Amniotic epithelial cell (primary cell): Measurements from ENCODE around the gene HSD3B7.

Experiments used
- DNase-seq: peaks from one replicate; pipeline ENCODE4 v3.0.0-alpha.2; 2010; ENCODE audit warnings: low read depth

HSD3B7 gene

DNA sequence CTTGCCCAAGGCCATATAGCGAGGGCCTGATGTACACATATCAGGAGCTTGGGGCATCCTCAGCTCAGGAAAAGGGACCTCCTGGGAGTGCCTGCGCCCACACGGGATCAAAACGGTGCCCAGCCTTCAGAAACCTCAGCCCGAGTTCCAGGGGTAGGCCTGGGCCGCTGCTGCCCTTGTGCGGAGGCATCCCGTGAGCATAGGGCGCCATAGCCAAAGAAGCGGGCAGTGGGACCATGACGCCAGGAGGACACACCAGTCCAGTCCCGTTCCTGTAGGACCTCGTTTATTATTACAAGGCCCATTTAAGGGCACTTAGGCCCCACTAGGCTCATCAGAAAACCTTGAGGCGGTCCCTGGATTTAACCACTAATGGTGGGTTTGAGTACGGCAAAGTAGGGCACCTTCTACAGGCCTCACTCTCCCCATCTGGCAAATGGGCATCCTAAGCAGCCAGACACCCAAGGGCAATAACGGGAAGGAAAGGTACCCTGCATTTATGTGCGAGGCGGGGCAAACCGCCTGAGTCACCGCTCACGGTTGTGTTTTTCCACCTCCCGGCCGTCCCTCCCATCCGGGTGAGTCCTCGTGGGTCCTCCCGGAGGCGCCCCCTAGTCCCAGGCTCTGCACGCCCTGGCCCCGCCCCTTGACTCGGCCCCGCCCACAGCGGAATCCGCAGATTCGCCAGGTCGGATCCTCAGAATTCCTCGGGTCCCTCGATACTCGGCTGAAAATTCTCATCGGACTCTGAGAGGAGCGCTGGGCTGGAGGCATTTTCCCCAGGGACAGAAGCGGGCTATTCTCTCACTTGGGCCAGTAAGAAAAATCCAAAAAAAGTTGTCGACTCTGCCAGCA, 28.2 kb upstream of the HSD3B7 start:
- DNase-seq, result peak; percentile 88

DNA sequence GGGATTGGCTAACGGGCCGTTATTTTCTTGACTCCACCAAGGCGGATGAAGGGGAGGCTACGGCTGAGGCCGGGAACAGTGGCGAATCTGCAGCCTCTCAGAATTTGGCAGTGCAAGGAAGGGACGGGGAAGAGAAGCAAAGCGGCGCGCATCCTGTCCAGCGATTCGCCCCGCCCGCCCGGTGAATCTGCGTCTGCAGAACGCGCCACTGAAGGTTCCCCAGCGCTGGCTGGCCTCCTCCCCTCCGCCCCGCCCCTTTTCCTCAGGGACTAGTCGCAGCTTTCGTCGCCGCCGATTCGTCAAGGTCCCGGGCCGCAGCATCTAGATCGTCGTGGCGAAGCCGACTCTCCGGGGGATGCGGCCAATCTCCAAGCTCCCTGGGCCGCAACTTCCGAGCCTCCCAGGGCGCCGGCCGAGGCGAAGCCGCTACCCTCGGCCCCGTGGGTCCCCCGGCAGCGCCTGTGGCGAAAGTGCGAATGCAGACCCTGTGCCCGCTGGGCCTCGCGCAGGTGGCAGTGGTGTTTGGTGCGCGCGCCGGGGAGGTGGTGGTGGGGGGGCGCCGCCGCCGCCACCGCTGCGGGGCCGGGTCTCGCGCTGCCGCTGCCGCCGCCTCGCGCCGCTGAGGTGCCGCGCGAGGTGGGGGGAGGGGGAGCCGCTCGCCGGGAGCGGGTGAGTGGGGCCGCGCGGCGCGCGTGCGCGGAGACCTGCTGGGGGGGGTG, 27.4 kb upstream of the HSD3B7 start, which contains the start of gene SETD1A:
TSS of gene SETD1A (plus strand) at position 299 of the 719 bp plus-strand sequence. CDS start 978 bp downstream, outside the sequence.
- peak; percentile 94 for DNase-seq

DNA sequence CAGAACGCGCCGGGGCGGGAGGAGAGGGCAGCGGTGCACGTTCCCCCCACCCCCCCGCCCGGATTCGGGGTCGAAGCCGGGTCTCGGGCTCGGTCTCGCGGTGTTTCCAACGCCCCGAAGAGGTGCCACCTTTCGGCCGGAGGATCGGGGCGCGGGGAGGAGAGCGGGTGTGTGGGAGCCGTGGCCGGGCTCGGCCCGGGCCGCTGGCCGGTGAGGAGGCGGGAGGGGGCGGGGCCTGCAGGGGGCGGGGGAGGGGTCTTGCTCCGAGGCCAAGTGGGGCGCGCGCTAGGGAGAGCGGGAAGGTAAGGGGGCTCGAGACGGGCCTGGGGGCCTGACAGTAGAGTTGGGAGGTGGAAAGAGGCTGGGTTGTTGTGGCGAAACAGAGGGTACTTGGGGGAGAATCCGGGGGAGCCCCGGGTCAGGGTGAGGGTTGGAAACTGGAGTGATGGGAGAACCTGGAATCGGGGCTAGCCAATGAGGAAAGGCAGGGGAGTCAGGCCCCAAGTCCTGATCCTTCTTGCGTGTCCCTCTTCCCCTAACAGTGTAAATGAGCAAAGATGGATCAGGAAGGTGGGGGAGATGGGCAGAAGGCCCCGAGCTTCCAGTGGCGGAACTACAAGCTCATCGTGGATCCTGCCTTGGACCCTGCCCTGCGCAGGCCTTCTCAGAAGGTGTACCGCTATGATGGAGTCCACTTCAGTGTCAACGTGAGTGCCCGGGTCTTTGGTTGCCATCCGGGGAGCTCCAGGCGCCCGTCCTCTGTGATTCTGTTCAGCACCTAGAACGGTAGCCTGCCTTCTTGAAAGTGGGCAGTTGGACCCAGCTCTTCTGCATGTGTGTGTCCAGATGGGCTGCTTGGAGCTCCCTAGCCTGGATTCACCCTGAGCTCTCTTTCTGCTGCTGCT, 26.6 kb upstream of the HSD3B7 start:
- peak; percentile 41 for DNase-seq

DNA sequence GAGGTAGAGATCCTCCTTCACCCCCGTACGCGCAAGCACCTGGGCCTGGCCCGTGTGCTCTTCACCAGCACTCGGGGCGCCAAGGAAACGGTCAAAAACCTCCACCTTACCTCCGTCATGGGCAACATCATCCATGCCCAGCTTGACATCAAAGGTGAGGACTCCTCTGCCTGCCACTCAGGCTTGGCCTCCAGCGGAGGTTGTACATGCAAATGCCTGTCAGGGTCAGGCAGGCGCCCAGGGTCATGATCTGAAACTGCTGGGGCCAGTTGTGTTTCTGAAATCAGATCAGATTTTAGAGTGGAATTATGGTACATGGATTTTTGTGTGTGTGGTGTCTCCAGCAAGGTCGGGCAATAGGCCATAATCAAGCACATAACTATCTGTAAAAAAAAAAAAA, 23.6 kb upstream of the HSD3B7 start:
- no peak for DNase-seq

DNA sequence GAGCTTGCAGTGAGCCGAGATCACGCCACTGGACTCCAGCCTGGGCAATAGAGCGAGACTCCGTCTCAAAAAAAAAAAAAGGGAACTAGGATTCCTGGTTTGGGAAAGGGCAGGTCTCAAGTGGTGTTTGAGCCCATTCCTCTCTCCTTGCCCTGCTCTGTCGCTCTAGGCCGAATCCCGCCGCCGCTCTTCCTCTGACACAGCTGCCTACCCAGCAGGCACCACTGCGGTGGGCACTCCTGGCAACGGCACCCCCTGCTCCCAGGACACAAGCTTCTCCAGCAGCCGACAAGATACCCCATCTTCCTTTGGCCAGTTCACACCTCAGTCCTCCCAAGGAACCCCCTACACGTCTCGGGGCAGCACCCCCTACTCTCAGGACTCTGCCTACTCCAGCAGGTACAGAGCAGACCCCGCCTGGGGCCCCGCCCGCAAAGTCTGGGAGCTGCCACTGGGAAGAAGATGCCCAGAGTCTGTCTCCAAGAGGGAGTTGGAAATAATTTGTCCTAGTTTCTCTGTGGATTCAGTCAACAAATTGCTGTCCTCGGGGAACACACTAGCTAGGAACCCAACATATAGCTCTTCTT, 21.0 kb upstream of the HSD3B7 start:
- no peak for DNase-seq

DNA sequence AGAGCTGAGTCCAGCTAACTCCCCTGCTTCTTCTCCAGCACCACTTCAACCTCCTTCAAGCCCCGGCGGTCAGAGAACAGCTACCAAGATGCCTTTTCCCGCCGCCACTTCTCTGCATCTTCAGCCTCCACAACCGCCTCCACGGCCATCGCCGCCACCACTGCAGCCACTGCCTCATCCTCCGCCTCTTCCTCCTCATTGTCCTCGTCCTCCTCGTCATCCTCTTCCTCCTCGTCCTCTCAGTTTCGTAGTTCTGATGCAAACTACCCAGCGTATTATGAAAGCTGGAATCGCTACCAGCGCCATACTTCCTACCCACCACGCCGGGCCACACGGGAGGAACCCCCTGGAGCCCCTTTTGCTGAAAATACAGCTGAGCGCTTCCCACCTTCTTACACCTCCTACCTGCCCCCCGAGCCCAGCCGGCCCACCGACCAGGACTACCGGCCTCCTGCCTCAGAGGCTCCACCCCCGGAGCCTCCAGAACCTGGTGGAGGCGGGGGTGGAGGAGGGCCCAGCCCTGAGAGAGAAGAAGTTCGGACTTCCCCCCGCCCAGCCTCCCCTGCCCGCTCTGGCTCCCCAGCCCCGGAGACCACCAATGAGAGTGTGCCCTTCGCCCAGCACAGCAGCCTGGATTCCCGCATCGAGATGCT, 20.3 kb upstream of the HSD3B7 start:
- DNase-seq, result no peak

DNA sequence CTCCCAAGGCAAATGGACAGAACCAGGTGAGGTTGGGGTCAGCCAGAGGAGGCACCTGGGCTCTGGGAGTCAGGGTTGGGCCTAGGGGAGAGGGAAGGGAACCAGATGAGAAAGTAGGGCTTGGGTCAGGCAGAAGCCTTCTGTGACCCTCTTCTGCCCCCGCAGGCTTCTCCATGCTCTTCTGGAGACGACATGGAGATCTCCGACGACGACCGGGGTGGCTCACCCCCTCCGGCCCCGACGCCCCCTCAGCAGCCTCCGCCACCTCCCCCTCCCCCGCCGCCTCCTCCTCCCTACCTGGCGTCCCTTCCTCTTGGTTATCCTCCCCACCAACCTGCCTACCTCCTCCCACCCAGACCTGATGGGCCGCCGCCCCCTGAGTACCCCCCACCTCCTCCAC, 19.6 kb upstream of the HSD3B7 start:
- DNase-seq, result no peak

DNA sequence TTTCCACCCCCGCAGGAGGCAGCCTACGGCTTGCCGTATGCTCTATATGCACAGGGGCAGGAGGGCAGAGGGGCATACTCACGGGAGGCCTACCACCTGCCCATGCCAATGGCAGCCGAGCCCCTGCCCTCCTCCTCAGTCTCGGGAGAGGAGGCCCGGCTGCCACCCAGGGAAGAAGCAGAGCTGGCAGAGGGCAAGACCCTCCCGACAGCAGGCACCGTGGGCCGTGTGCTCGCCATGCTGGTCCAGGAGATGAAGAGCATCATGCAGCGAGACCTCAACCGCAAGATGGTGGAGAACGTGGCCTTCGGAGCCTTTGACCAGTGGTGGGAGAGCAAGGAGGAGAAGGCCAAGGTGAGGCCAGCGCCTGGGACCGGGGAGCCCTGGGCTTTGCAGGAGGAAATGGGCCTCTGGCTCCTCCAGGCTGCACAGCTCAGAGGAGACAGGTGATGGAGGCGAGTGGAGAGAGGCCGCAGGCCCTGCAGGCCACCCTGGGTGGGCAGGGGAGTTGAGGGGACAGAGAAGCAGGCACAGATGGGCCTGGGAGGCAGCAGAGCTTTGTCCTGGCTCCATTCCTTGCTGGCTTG, 18.9 kb upstream of the HSD3B7 start:
- no peak for DNase-seq

DNA sequence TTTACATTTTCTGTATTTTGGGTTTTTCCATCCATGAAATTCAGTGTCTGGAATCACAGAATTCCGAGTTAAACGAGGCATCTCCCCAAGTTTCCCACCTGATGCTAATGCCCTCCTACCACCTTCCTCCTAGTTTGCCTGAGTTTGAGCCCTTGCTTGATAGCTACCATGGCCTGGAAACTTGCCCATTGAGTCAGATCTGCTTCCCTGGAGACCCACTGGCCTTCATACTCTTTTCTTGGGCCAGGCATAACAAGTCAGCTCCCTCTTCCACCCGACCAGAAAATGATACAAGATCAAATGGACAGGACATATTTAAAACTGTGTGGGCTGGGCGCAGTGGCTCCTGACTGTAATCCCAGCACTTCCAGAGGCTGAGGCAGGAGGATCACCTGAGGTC, 17.2 kb upstream of the HSD3B7 start:
- DNase-seq, result no peak

DNA sequence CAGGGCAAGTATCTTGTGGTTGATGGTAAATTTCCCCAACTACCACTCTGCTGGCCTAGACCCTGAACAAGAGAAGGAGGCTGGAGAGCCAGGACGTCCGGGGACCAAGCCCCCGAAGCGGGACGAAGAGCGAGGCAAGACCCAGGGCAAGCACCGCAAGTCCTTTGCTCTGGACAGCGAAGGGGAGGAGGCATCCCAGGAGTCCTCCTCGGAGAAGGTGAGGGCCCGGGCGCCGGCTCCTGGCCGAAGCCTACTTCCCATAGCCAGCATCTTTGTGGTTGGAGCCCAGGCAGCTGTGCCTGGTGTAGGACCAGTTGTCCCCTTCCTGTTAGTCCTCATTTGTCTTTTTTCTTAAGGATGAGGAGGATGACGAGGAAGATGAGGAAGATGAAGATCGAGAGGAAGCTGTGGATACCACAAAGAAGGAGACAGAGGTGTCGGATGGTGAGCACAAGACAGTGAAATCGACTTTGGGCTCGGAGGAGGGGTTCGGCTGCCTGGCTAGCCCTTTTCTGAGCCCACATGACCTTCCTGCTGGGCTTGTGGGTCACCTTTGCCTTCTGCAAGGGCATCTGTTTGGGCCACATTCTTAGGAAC, 15.7 kb upstream of the HSD3B7 start:
- DNase-seq, result no peak

DNA sequence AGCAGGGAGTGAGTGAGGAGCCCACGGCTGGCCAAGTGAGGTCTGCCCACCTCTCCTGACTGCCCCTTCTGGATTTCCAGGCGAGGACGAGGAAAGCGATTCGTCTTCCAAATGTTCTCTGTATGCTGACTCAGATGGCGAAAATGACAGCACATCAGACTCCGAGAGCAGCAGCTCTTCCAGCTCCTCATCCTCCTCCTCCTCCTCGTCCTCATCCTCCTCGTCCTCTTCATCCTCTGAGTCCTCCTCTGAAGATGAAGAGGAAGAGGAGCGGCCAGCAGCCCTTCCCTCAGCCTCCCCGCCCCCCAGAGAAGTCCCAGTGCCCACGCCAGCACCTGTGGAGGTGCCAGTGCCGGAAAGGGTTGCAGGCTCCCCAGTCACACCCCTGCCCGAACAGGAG, 13.7 kb upstream of the HSD3B7 start:
- no peak for DNase-seq

DNA sequence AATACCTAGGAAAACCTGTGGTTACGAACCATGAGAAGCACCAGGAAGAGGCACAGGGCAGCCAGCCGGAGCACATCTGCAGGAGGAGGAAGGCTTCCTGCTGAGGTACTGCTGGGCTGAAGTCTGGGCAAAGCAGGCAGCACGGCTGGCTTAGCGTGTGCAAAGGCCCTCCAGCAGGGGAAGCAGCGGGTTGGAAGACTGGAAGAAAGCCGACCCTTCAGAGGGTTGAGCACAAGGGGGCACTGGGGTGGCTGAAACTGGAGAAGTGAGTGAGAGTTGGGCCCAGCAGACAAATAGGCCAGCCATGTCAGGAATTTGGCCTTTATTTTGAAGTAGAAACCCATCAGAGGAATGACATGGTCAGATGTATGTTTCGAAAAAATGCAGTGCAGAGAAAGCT, 12.1 kb upstream of the HSD3B7 start:
- peak; percentile 22 for DNase-seq

DNA sequence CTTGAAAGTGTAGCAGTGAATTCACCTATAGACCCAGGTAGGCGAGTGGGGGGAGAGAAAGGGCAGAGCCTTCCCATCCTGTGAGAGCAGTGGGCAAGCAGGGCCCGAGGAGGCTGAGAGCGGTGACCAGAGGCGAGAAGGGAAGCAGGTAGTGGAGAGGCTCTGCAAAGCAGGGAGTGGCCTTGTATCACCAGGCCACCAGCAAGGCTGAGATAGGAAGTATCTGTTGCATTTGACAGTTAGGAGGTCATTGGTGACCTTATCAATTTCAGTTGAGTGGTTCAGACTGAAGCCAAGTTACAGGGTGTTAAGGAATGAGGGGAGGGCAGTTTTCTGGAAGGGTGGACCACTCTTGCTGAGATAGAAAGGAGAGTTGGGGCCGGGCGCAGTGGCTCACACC, 10.7 kb upstream of the HSD3B7 start:
- DNase-seq, result no peak

DNA sequence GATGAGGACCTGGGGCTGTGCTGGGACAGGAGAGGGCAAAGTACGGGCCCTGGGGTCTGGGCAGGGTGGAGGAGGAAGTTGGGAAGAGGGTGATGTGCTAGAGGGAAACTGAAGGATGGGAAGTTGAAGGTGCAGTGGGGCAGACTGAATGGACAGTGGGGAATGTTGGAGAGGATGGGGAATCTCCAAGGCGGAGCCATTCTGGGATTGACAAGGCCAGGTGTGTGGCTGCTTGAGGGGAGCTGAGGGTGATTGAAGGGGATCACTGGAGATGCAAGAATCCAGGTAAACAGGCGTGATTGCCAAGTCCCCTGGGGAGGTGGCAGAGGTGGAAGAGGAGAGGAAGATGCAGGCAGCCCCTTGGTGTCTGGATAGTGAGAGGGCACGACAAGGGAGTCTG, 8.5 kb upstream of the HSD3B7 start:
- DNase-seq, result no peak

DNA sequence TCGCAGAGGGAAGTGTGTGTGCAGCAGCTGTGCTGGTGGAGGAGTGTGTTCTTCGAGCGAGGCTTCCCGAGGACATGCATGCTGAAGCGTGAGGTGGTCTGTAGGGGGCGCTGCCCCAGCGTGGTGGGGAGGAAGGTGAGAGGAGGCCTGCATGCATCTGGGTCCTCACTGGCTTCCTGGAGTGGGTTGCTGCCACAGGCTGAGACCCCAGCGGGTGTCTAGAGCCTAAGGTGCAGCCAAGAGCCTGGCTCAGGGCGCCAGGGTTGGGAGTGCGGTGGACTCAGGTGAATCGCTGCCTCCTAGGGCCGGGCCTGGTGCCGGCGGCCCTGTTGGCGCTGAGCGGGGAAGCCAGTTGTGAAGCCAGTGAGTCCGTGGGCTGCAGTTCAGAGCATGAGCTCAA, 7.5 kb upstream of the HSD3B7 start:
- no peak for DNase-seq

DNA sequence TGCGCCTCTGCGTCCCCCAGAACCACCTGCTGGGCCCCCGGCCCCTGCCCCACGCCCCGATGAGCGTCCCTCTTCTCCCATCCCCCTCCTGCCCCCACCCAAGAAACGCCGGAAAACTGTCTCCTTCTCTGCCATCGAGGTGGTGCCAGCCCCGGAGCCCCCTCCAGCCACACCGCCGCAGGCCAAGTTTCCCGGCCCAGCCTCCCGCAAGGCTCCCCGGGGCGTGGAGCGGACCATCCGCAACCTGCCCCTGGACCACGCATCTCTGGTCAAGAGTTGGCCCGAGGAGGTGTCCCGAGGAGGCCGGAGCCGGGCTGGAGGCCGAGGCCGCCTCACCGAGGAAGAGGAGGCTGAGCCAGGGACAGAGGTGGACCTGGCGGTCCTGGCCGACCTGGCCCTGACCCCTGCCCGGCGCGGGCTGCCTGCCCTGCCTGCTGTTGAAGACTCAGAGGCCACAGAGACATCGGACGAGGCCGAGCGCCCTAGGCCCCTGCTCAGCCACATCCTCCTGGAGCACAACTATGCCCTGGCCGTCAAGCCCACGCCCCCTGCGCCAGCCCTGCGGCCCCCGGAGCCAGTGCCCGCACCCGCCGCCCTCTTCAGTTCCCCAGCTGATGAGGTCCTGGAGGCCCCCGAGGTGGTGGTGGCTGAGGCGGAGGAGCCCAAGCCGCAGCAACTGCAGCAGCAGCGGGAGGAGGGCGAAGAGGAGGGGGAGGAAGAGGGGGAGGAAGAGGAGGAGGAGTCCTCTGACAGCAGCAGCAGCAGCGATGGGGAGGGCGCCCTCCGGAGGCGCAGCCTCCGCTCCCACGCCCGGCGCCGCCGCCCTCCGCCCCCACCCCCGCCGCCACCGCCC, 5.6 kb upstream of the HSD3B7 start:
- DNase-seq, result no peak

DNA sequence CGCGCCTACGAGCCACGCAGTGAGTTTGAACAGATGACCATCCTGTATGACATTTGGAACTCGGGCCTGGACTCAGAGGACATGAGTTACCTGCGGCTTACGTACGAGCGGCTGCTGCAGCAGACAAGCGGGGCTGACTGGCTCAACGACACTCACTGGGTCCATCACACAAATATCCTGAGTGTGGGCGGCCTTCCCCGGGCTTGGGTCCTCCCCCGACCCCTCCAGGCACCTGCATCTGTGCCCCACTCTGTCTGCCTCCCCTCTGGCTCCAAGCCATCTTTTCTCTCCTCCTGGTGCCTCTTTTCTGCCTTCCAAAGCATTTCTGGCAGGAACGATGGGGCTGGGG, 5.0 kb upstream of the HSD3B7 start:
- DNase-seq, result no peak

DNA sequence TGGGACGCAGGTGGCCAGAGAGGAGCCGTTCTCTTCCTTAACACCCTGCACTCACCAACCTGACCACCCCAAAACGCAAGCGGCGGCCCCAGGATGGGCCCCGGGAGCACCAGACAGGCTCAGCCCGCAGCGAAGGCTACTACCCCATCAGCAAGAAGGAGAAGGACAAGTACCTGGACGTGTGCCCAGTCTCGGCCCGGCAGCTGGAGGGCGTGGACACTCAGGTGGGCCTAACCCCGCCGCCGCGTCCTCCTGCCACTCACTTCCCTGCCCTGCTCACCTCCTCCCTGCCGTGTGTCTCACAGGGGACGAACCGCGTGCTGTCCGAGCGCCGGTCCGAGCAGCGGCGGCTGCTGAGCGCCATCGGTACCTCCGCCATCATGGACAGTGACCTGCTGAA, 4.6 kb upstream of the HSD3B7 start:
- DNase-seq, result no peak

DNA sequence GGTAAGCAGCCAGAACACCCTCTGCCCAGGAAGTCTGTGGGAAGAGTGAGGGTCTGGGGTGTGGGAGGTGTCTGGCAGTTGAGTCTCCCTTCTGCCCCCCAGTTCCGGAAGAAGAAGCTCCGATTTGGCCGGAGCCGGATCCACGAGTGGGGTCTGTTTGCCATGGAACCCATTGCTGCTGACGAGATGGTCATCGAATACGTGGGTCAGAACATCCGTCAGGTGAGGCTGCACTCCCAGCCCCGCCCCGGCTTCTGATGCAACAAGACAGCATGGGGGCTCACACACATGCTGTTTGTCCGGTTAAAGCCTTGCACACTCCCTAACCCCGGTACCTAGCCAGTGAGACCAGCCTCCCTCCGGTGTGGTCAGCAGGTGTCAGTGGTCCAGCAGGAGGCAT, 4.0 kb upstream of the HSD3B7 start:
- DNase-seq, result no peak
